NCI-H82 (cell line): ENCODE data around the gene ANKIB1.
A peak's percentile ranks its signal among the peaks of the same experiment; 100 is the strongest.

Source experiments
- DNase-seq: peaks from one replicate; lab custom pipeline; 2025; lab: John Stamatoyannopoulos, UW

The ANKIB1 gene

GRCh38 chr7:92448205-92448747 is 202.5 kb downstream of the ANKIB1 start:
- DNase-seq = peak; percentile 54
